A549 treated with RU486 at 1 μM for 4 hours (cell line): Measurements from ENCODE around the gene TSHB. TPM values are rescaled to one million over a fixed set of nuclear protein-coding genes. Genes with fewer than 3 reads are reported as not detected.

Source experiments
- total RNA-seq: library from RNA; stranded (reverse); fragments of 200-300 nt; extraction: Qiagen RNA extraction; gene quantifications from 5 replicates; pipeline ENCODE4 v1.2.3, GENCODE V29; 2022; ENCODE audit warnings: low read depth

Gene TSHB
- not detected in 5 replicates for total RNA-seq

GRCh38 chr1:115029526-115029925 lies at the start of gene TSHB:
TSS of gene TSHB (plus strand) at chr1:115029826. CDS start at chr1:115033363, 3,537 bp downstream.

Other genes starting within 250 kb of the TSHB start
- gene SIKE1, start 249.1 kb upstream of the TSHB start, total RNA-seq: 10.3 to 21.3 TPM (median 16.0 TPM) in 5 replicates
- not detected in 5 replicates for gene SYCP1, start 175.0 kb upstream of the TSHB start, total RNA-seq
- gene TSPAN2, start 59.7 kb downstream of the TSHB start, total RNA-seq: 0.95 to 1.5 TPM (median 1.2 TPM) in 5 replicates